K562 (cell line): ENCODE measurements around the gene NDUFAF2. TPM values are rescaled to one million over a fixed set of nuclear protein-coding genes. Genes with fewer than 3 reads are reported as not detected.

Source experiments
- BCOR ChIP-seq: fragments of 450-650 bp; IDR thresholded peaks from 2 replicates; pipeline ENCODE4 v1.6.1; 2016
- CBX5 ChIP-seq: IDR thresholded peaks from 2 replicates; pipeline ENCODE4 v1.6.1; 2014; ENCODE audit warnings: low read depth, borderline replicate concordance
- CREB3 ChIP-seq: fragments of 450-650 bp; conservative IDR thresholded peaks from 2 replicates; pipeline ENCODE4 v1.6.1; 2016; ENCODE audit warnings: missing genetic modification characterization, low read depth, mild to moderate bottlenecking, missing compliant biosample characterization, moderate library complexity
- DDX20 ChIP-seq: fragments of 450-650 bp; IDR thresholded peaks from 2 replicates; pipeline ENCODE4 v1.6.1; 2016; ENCODE audit warnings: missing genetic modification characterization, low read depth, mild to moderate bottlenecking, missing compliant biosample characterization, moderate library complexity
- DNMT1 ChIP-seq: fragments of 450-650 bp; IDR thresholded peaks from 2 replicates; pipeline ENCODE4 v1.6.1; 2016; ENCODE audit warnings: antibody characterized with exemption, mild to moderate bottlenecking
- ELF1 ChIP-seq: fragments of 200-800 bp; sonication (Bioruptor generic); IDR thresholded peaks from 2 replicates; pipeline ENCODE4 v1.6.1; 2016; ENCODE audit warnings: missing genetic modification characterization, missing compliant biosample characterization
- ERF ChIP-seq: fragments of 450-650 bp; formaldehyde crosslinking; IDR thresholded peaks from 2 replicates; pipeline ENCODE4 v1.4.0; 2020; ENCODE audit warnings: mild to moderate bottlenecking, mixed read lengths
- ETS1 ChIP-seq: conservative IDR thresholded peaks from 2 replicates; pipeline ENCODE4 v1.6.1; 2011; ENCODE audit warnings: low read depth, mild to moderate bottlenecking, low read length; ENCODE audit not compliant: control insufficient read depth
- GABPB2 ChIP-seq: fragments of 250-450 bp; sonication (Bioruptor Pico); conservative IDR thresholded peaks from 2 replicates; pipeline ENCODE4 v1.5.1; 2021; ENCODE audit warnings: mild to moderate bottlenecking
- HSF4 ChIP-seq: fragments of 250-450 bp; sonication (Bioruptor Pico); IDR thresholded peaks from 2 replicates; pipeline ENCODE4 v2.1.2; 2022; ENCODE audit warnings: mild to moderate bottlenecking, moderate library complexity, borderline replicate concordance
- MCM7 ChIP-seq, 2 experiments: fragments of 450-650 bp; IDR thresholded peaks; 2 replicates each; pipeline ENCODE4 v1.6.1; 2016 to 2018
- NKRF ChIP-seq: fragments of 450-650 bp; IDR thresholded peaks from 2 replicates; pipeline ENCODE4 v1.6.1; 2016; ENCODE audit warnings: borderline replicate concordance
- OTX1 ChIP-seq: fragments of 450-650 bp; formaldehyde crosslinking; IDR thresholded peaks from 2 replicates; pipeline ENCODE4 v1.4.0; 2022; ENCODE audit warnings: mild to moderate bottlenecking
- PHF20 ChIP-seq: fragments of 450-650 bp; IDR thresholded peaks from 2 replicates; pipeline ENCODE4 v1.6.1; 2018; ENCODE audit not compliant: partially characterized antibody
- POU5F1 ChIP-seq: fragments of 150-350 bp; IDR thresholded peaks from 2 replicates; pipeline ENCODE4 v1.6.1; 2014; ENCODE audit warnings: borderline replicate concordance, low read length, low read depth, mild to moderate bottlenecking; ENCODE audit not compliant: partially characterized antibody
- TRIM25 ChIP-seq: fragments of 450-650 bp; IDR thresholded peaks from 2 replicates; pipeline ENCODE4 v1.7.0; 2016; ENCODE audit warnings: borderline replicate concordance
- U2AF2 ChIP-seq: fragments of 200-400 bp; formaldehyde crosslinking; optimal IDR thresholded peaks from 2 replicates; pipeline ENCODE3; 2017; ENCODE audit warnings: low read depth, mild to moderate bottlenecking, low read length
- ZKSCAN8 ChIP-seq: fragments of 200-800 bp; sonication (Bioruptor generic); IDR thresholded peaks from 2 replicates; pipeline ENCODE4 v1.6.1; 2016; ENCODE audit warnings: missing genetic modification characterization, missing compliant biosample characterization
- ZNF311 ChIP-seq: fragments of 250-450 bp; sonication (Bioruptor Pico); IDR thresholded peaks from 2 replicates; pipeline ENCODE4 v1.4.0; 2020; ENCODE audit warnings: mild to moderate bottlenecking, moderate library complexity
- ZNF384 ChIP-seq: IDR thresholded peaks from 2 replicates; pipeline ENCODE4 v1.6.1; 2012; ENCODE audit warnings: low read depth, low read length, improper control_type of control experiment
- ZNF584 ChIP-seq: fragments of 200-800 bp; sonication (Bioruptor generic); IDR thresholded peaks from 2 replicates; pipeline ENCODE4 v1.6.1; 2016; ENCODE audit warnings: low read depth, mild to moderate bottlenecking, missing genetic modification characterization, missing compliant biosample characterization
- ZNF695 ChIP-seq: fragments of 450-650 bp; formaldehyde crosslinking; IDR thresholded peaks from 2 replicates; pipeline ENCODE4 v1.4.0; 2020; ENCODE audit warnings: mild to moderate bottlenecking, moderate library complexity
- polyA plus RNA-seq, 8 experiments: library from polyadenylated mRNA; depleted of rRNA in 4 of 8; stranded (reverse) in 5 of 8; unstranded in 3 of 8; fragments of >200 nt; fragmentation: Nextera tagmentation in 2 of 8; fragmentation: Illumina TruSeq in 1 of 8; extraction: Ambion mirVana in 2 of 8; extraction: Trizol in 1 of 8; gene quantifications; 2 replicates each; pipeline versions ENCODE4 v1.2.1 to v1.2.3, GENCODE V29; 2011 to 2014; ENCODE audit warnings: inconsistent platforms in 1 of 8, missing spikeins in 1 of 8
- total RNA-seq, 7 experiments: library from RNA; depleted of rRNA in 6 of 7; stranded (reverse); fragments of >200 nt in 6 of 7; fragmentation: Illumina TruSeq in 2 of 7; extraction: Trizol in 2 of 7; gene quantifications; 2 replicates each; pipeline versions ENCODE4 v1.2.1 to v1.2.3, GENCODE V29; 2011 to 2021; ENCODE audit warnings: low replicate concordance in 1 of 7

The NDUFAF2 gene
- total and polyA plus RNA-seq, 9 of the 15 experiments (the other 6 are each of a cell fraction or from before 2014, with no cell fraction given) = 56.0 to 155 (median 95.9) TPM

GRCh38 chr5:60978968-60979367, 34.0 kb downstream of the NDUFAF2 start (continued):
- no peak for TF ChIP-seq PHF20
- TF ChIP-seq MCM7 (IDR thresholded peaks at IDR 0.05) = no peak
- TF ChIP-seq GABPB2 (CRISPR knock-in tag) = no peak
- no peak for TF ChIP-seq ETS1
- TF ChIP-seq U2AF2 = no peak
- no peak for TF ChIP-seq NKRF
- TF ChIP-seq CBX5 = no peak
- TF ChIP-seq ELF1 (tag) = no peak
- TF ChIP-seq ZNF311 (CRISPR knock-in tag) = no peak
- no peak for TF ChIP-seq ZNF695 (CRISPR knock-in tag)
- no peak for TF ChIP-seq DDX20 (tag)
- no peak for TF ChIP-seq DNMT1
- TF ChIP-seq CREB3 = no peak
- TF ChIP-seq ZNF384 = peak; percentile 24; the same call in 1 of the 2 replicates
- TF ChIP-seq ZKSCAN8 (CRISPR knock-in tag) = no peak
- TF ChIP-seq ERF (CRISPR knock-in tag) = no peak
- TF ChIP-seq TRIM25 = no peak
- TF ChIP-seq HSF4 (CRISPR knock-in tag) = no peak
- no peak for TF ChIP-seq ZNF584 (CRISPR knock-in tag)
- TF ChIP-seq BCOR = peak; percentile 68
- TF ChIP-seq POU5F1 = no peak
- no peak for TF ChIP-seq OTX1 (CRISPR knock-in tag)
